Cardiac muscle cell (in vitro differentiated cells and primary cell): Measurements from ENCODE around the gene PRRG3. TPM values are rescaled to one million over a fixed set of nuclear protein-coding genes. Genes with fewer than 3 reads are reported as not detected.
A peak's percentile ranks its signal among the peaks of the same experiment; 100 is the strongest.

ENCODE experiments used
- DNase-seq, 2 donors: peaks; one replicate each; pipeline versions ENCODE4 v3.0.0 to v3.0.0-alpha.2; 2010 to 2017; ENCODE audit warnings: low read depth in 1 of 2, low spot score in 1 of 2
- H3K27ac ChIP-seq: fragments of 200-600 bp; sonication (generic); 2 replicates; pipeline ENCODE4 v1.5.1; 2016
- H3K27me3 ChIP-seq: fragments of 200-600 bp; sonication (generic); 2 replicates; pipeline ENCODE4 v1.6.0; 2016; ENCODE audit warnings: control low read depth
- H3K36me3 ChIP-seq: fragments of 200-600 bp; sonication (generic); 2 replicates; pipeline ENCODE4 v1.5.1; 2016; ENCODE audit warnings: control low read depth
- H3K4me1 ChIP-seq: fragments of 200-600 bp; sonication (generic); 2 replicates; pipeline ENCODE4 v1.8.1; 2017; ENCODE audit warnings: low read depth, mild to moderate bottlenecking, mixed run types
- H3K4me3 ChIP-seq: fragments of 200-600 bp; sonication (generic); 2 replicates; pipeline ENCODE4 v1.5.1; 2016; ENCODE audit warnings: mild to moderate bottlenecking
- H3K9me3 ChIP-seq: fragments of 200-600 bp; sonication (generic); 2 replicates; pipeline ENCODE4 v1.5.1; 2017; ENCODE audit warnings: low read depth, mild to moderate bottlenecking, control low read depth
- CTCF ChIP-seq: IDR thresholded peaks from 2 replicates; pipeline ENCODE4 v1.5.1; 2012; ENCODE audit warnings: low read depth, mild to moderate bottlenecking, low read length
- polyA plus RNA-seq: library from polyadenylated mRNA; unstranded; fragments of >200 nt; fragmentation: Nextera tagmentation; extraction: Ambion mirVana; gene quantifications from 2 replicates; pipeline ENCODE4 v1.2.1, GENCODE V29; 2016
- total RNA-seq: library from RNA; depleted of rRNA; stranded (reverse); fragments of >200 nt; gene quantifications from 2 replicates; pipeline ENCODE4 v1.2.3, GENCODE V29; 2016

Gene PRRG3
- total and polyA plus RNA-seq, 2 experiments from 2014 or later, result 5.6 to 10.6 TPM

- H3K27me3 ChIP-seq, result no peaks in the 10 kb centered on the region
- TF ChIP-seq CTCF, result no peak
- H3K36me3 ChIP-seq, result no peaks in the 10 kb centered on the region
- peak in 1 of 2 donors; percentile 57 for DNase-seq
- H3K27ac ChIP-seq, result no peak overlapping the region
- H3K9me3 ChIP-seq, result no peaks in the 10 kb centered on the region
- H3K4me3 ChIP-seq, result no peak overlapping the region
- H3K4me1 ChIP-seq, result no peaks in the 10 kb centered on the region
Measured at GRCh38 chrX:151754641-151755215, 59.5 kb downstream of the PRRG3 start.

Other genes starting within 250 kb of the PRRG3 start
- gene PASD1, start 131.8 kb upstream of the PRRG3 start, total RNA-seq, result 0.18 and 0.30 TPM in 2 replicates
- gene PASD1, start 131.8 kb upstream of the PRRG3 start, polyA plus RNA-seq, result 0.13 TPM in 1 of 2 replicates, not detected in the other
- 0.15 and 0.18 TPM in 2 replicates for gene FATE1, start 20.6 kb downstream of the PRRG3 start, total RNA-seq
- not detected in 2 replicates for gene FATE1, start 20.6 kb downstream of the PRRG3 start, polyA plus RNA-seq
- not detected in 2 replicates for gene CNGA2, start 39.3 kb downstream of the PRRG3 start, total RNA-seq
- gene CNGA2, start 39.3 kb downstream of the PRRG3 start, polyA plus RNA-seq, result not detected in 2 replicates
- not detected in 2 replicates for gene MAGEA4, start 217.4 kb downstream of the PRRG3 start, total RNA-seq
- not detected in 2 replicates for gene MAGEA4, start 217.4 kb downstream of the PRRG3 start, polyA plus RNA-seq